Naive thymus-derived CD4-positive, alpha-beta T cell (primary cell): ENCODE results near the gene SPEM3. TPM values are rescaled to one million over a fixed set of nuclear protein-coding genes. Genes with fewer than 3 reads are reported as not detected.

ENCODE experiments used
- ATAC-seq: fragments of 150-1000 bp; cut with Tn5 transposase; 2 replicates; pipeline ENCODE4 v1.10.0; 2021; ENCODE audit warnings: mild to moderate bottlenecking, moderate library complexity
- CTCF ChIA-PET: fragments of 350-600 bp; sonication (Branson Sonifier 250); formaldehyde crosslinking; loops from one replicate; lab custom pipeline; 2021; ENCODE audit warnings: antibody characterized with exemption; lab: Charles Lee
- POLR2A ChIA-PET: fragments of 350-600 bp; sonication (Branson Sonifier 250); formaldehyde crosslinking; loops from one replicate; lab custom pipeline; 2021; ENCODE audit warnings: antibody characterized with exemption, inconsistent platforms; lab: Charles Lee
- DNase-seq, 9 donors: peaks; one replicate each; pipeline versions ENCODE4 v3.0.0 to v3.0.0-alpha.2; 2020 to 2022; ENCODE audit warnings: mixed read lengths in 1 of 9
- H3K27ac ChIP-seq: one replicate; pipeline ENCODE4 v1.7.0; 2013; ENCODE audit warnings: mild to moderate bottlenecking, low read depth, low read length, moderate library complexity
- H3K27me3 ChIP-seq, 2 donors: one replicate each; pipeline ENCODE4 v1.7.0; 2013; ENCODE audit warnings: low read length in 2 of 2, mild to moderate bottlenecking in 2 of 2, moderate library complexity in 2 of 2; ENCODE audit not compliant: control insufficient read depth in 2 of 2, insufficient read depth in 2 of 2
- H3K36me3 ChIP-seq, 3 experiments: 1 replicate in 2 of 3; 2 replicates in 1 of 3; pipeline ENCODE4 v1.7.0; 2013; ENCODE audit warnings: low read length in 3 of 3, mild to moderate bottlenecking in 3 of 3, moderate library complexity in 1 of 3; ENCODE audit not compliant: insufficient read depth in 3 of 3, control insufficient read depth in 2 of 3
- H3K4me1 ChIP-seq, 2 donors: one replicate each; pipeline ENCODE4 v1.7.0; 2013; ENCODE audit warnings: low read length in 2 of 2, mild to moderate bottlenecking in 2 of 2, moderate library complexity in 1 of 2; ENCODE audit not compliant: control insufficient read depth in 2 of 2, insufficient read depth in 2 of 2
- H3K4me3 ChIP-seq: 2 replicates; pipeline ENCODE4 v1.7.0; 2013; ENCODE audit warnings: mild to moderate bottlenecking, low read length
- H3K9me3 ChIP-seq, 3 experiments: 1 replicate in 2 of 3; 2 replicates in 1 of 3; pipeline ENCODE4 v1.7.0; 2013; ENCODE audit warnings: low read length in 3 of 3; ENCODE audit not compliant: control insufficient read depth in 2 of 3
- H3K27ac Mint-ChIP-seq, 9 donors: one replicate each; pipeline ENCODE4 v1.8.0; 2020 to 2022; ENCODE audit warnings: mixed read lengths in 9 of 9, mild to moderate bottlenecking in 8 of 9, moderate library complexity in 5 of 9, inconsistent platforms in 2 of 9
- H3K27me3 Mint-ChIP-seq, 5 donors: one replicate each; pipeline ENCODE4 v1.8.0; 2021 to 2022; ENCODE audit warnings: mixed read lengths in 5 of 5, mild to moderate bottlenecking in 1 of 5
- H3K36me3 Mint-ChIP-seq, 5 donors: one replicate each; pipeline ENCODE4 v1.8.0; 2020 to 2022; ENCODE audit warnings: mixed read lengths in 5 of 5, mild to moderate bottlenecking in 3 of 5, inconsistent platforms in 1 of 5
- H3K4me1 Mint-ChIP-seq, 7 donors: one replicate each; pipeline ENCODE4 v1.8.0; 2020 to 2022; ENCODE audit warnings: mixed read lengths in 7 of 7, mild to moderate bottlenecking in 3 of 7, inconsistent platforms in 1 of 7
- H3K4me3 Mint-ChIP-seq, 10 donors: one replicate each; pipeline ENCODE4 v1.8.0; 2020 to 2022; ENCODE audit warnings: mild to moderate bottlenecking in 10 of 10, mixed read lengths in 10 of 10, moderate library complexity in 6 of 10, inconsistent platforms in 2 of 10
- H3K9me3 Mint-ChIP-seq, 11 donors: one replicate each; pipeline ENCODE4 v1.8.0; 2020 to 2022; ENCODE audit warnings: mixed read lengths in 11 of 11, mild to moderate bottlenecking in 4 of 11, inconsistent platforms in 1 of 11, moderate library complexity in 1 of 11
- intact Hi-C, 2 donors: fragments of 100-400 bp; cut with micrococcal nuclease; formaldehyde crosslinking; loops; one replicate each; pipeline ENCODE4 v1.15.1; 2023
- polyA plus RNA-seq, 2 donors: library from polyadenylated mRNA; unstranded; fragments of 300-500 nt; fragmentation: Illumina TruSeq; gene quantifications; one replicate each; pipeline ENCODE4 v1.2.3, GENCODE V29; 2021
- total RNA-seq, 6 experiments: library from RNA in 5 of 6; stranded (reverse) in 5 of 6; gene quantifications; 1 replicate in 5 of 6; 2 replicates in 1 of 6; pipeline ENCODE4 v1.2.3 and lab custom pipeline; 2021 to 2026

Gene SPEM3
- total and polyA plus RNA-seq, 7 experiments from 2014 or later: not detected

- H3K9me3 ChIP-seq: no peaks in the 10 kb centered on the region
- H3K4me3 ChIP-seq: peak overlapping the region; percentile 82
- intact Hi-C loops: loop anchor here in 1 of 2 donors (5.0 kb wide), 2 partner anchors 46 to 229 kb away; partner anchors contain the start of genes ACAP1 and FXR2
- Mint-ChIP-seq H3K4me3 (peak overlapping the region; percentile 23 to 89 (median 80)), H3K36me3 (peaks cover 0 to 10% (median 0%) of the 10 kb centered on the region in 5 donors), H3K4me1 (peaks cover 10 to 23% (median 15%) of the 10 kb centered on the region in 7 donors), H3K9me3 (peaks cover 0 to 7% (median 0%) of the 10 kb centered on the region in 11 donors), H3K27me3 (peaks cover 28 to 39% (median 34%) of the 10 kb centered on the region in 5 donors), H3K27ac (peak overlapping the region in 5 of 9 donors; percentile 14 to 91 (median 36))
- CTCF ChIA-PET: interaction anchor here (0.9 to 2.0 kb wide), 4 partner anchors 11 to 130 kb away, joined by 3 to 6 read pairs (median 4); partner anchors contain the start of genes NLGN2 and PLSCR3
- peaks cover 10 to 13% of the 10 kb centered on the region in 2 donors for H3K4me1 ChIP-seq
- ATAC-seq: no peak
- peaks cover 0 to 19% (median 0%) of the 10 kb centered on the region in 3 experiments for H3K36me3 ChIP-seq
- H3K27me3 ChIP-seq: peaks cover 0 to 11% of the 10 kb centered on the region in 2 donors
- DNase-seq: no peak
- peak overlapping the region; percentile 94 for H3K27ac ChIP-seq
- POLR2A ChIA-PET: interaction anchor here (0.7 to 2.9 kb wide), 17 partner anchors 9 to 304 kb away, joined by 3 to 21 read pairs (median 5); partner anchors contain the start of genes CHRNB1, DLG4, GPS2 and NEURL4
Measured at GRCh38 chr17:7383371-7383741, 45.3 kb upstream of the SPEM3 start.

- DNase-seq (peak; percentile 74 to 88 (median 86)), ATAC-seq (peak; percentile 98)
- Mint-ChIP-seq H3K4me3 (peak overlapping the region; percentile 74 to 89 (median 82)), H3K27me3 (peaks cover 27 to 37% (median 33%) of the 10 kb centered on the region in 5 donors), H3K27ac (peak overlapping the region; percentile 73 to 96 (median 94)), H3K9me3 (peaks cover 0 to 7% (median 0%) of the 10 kb centered on the region in 11 donors), H3K4me1 (peaks cover 10 to 23% (median 15%) of the 10 kb centered on the region in 7 donors), H3K36me3 (peaks cover 0 to 9% (median under 1%) of the 10 kb centered on the region in 5 donors)
- H3K27me3 ChIP-seq: peaks cover 0 to 11% of the 10 kb centered on the region in 2 donors
- CTCF ChIA-PET: interaction anchor here (0.7 to 2.0 kb wide), 9 partner anchors 10 to 205 kb away, joined by 3 to 6 read pairs (median 4); partner anchors contain the start of genes NLGN2, PLSCR3 and TMEM256
- intact Hi-C loops: loop anchor here (1.0 to 5.0 kb wide), 9 partner anchors 10 to 228 kb away; partner anchors contain the start of genes PLSCR3 (in 2 of the 2), TMEM256 (in 2 of the 2), ACAP1 (in 1 of the 2) and FXR2 (in 1 of the 2)
- H3K27ac ChIP-seq: peak overlapping the region; percentile 94
- peaks cover 0 to 25% (median 0%) of the 10 kb centered on the region in 3 experiments for H3K36me3 ChIP-seq
- H3K4me3 ChIP-seq: peak overlapping the region; percentile 82
- H3K4me1 ChIP-seq: peaks cover 10 to 13% of the 10 kb centered on the region in 2 donors
- POLR2A ChIA-PET: interaction anchor here (0.6 to 2.9 kb wide), 31 partner anchors 9 to 304 kb away, joined by 3 to 21 read pairs (median 4); partner anchors contain the start of genes CD68, CHRNB1, DLG4 and GPS2
- H3K9me3 ChIP-seq: no peaks in the 10 kb centered on the region
Measured at GRCh38 chr17:7383742-7384488, 44.7 kb upstream of the SPEM3 start.

- Mint-ChIP-seq H3K36me3 (peaks cover 0 to 7% (median 4%) of the 10 kb centered on the region in 5 donors), H3K27ac (peak overlapping the region; percentile 73 to 96 (median 94)), H3K27me3 (peaks cover 20 to 31% (median 26%) of the 10 kb centered on the region in 5 donors), H3K4me1 (peaks cover 10 to 23% (median 15%) of the 10 kb centered on the region in 7 donors), H3K9me3 (peaks cover 0 to 1% (median 0%) of the 10 kb centered on the region in 11 donors), H3K4me3 (peak overlapping the region; percentile 74 to 89 (median 82))
- H3K27ac ChIP-seq: peak overlapping the region; percentile 94
- H3K4me1 ChIP-seq: peaks cover 10 to 13% of the 10 kb centered on the region in 2 donors
- no peaks in the 10 kb centered on the region for H3K9me3 ChIP-seq
- H3K36me3 ChIP-seq: peaks cover 0 to 31% (median 5%) of the 10 kb centered on the region in 3 experiments
- intact Hi-C loops: loop anchor here (1.0 to 5.0 kb wide), 9 partner anchors 10 to 228 kb away; partner anchors contain the start of genes PLSCR3 (in 2 of the 2), TMEM256 (in 2 of the 2), ACAP1 (in 1 of the 2) and FXR2 (in 1 of the 2)
- POLR2A ChIA-PET: interaction anchor here (0.6 to 2.9 kb wide), 27 partner anchors 8 to 302 kb away, joined by 3 to 21 read pairs (median 5); partner anchors contain the start of genes CD68, CHRNB1, GPS2 and NEURL4
- DNase-seq (peak in 1 of 9 donors; percentile 19), ATAC-seq (no peak)
- H3K27me3 ChIP-seq: peaks cover 0 to 9% of the 10 kb centered on the region in 2 donors
- CTCF ChIA-PET: interaction anchor here (0.7 to 2.0 kb wide), 7 partner anchors 10 to 204 kb away, joined by 3 to 6 read pairs (median 4); partner anchors contain the start of genes PLSCR3 and TMEM256
- H3K4me3 ChIP-seq: peak overlapping the region; percentile 82
Measured at GRCh38 chr17:7384489-7385081, 44.1 kb upstream of the SPEM3 start.

GRCh38 chr17:7388856-7389255 lies 39.8 kb upstream of the SPEM3 start:
- no peaks in the 10 kb centered on the region for H3K9me3 Mint-ChIP-seq
- H3K27me3 Mint-ChIP-seq: no peaks in the 10 kb centered on the region
- no peaks in the 10 kb centered on the region for H3K9me3 ChIP-seq
- H3K27me3 ChIP-seq: no peaks in the 10 kb centered on the region
- H3K4me1 Mint-ChIP-seq: peaks cover 24 to 44% (median 30%) of the 10 kb centered on the region in 7 donors
- ChIA-PET CTCF (interaction anchor here (0.7 to 1.0 kb wide), 3 partner anchors 32 to 196 kb away, joined by 3 read pairs; no protein-coding TSS in a partner anchor), POLR2A (interaction anchor here (0.7 to 2.2 kb wide), 6 partner anchors 9 to 239 kb away, joined by 3 to 7 read pairs (median 4); partner anchors contain the start of genes ACAP1, POLR2A and SAT2)
- DNase-seq (no peak), ATAC-seq (no peak)
- peak overlapping the region; percentile 17 for H3K27ac ChIP-seq
- intact Hi-C loops: no loop called here
- H3K36me3 Mint-ChIP-seq: peaks cover 0 to 25% (median 18%) of the 10 kb centered on the region in 5 donors
- H3K4me3 Mint-ChIP-seq: no peak overlapping the region
- H3K4me3 ChIP-seq: no peak overlapping the region
- peaks cover 8 to 64% (median 16%) of the 10 kb centered on the region in 3 experiments for H3K36me3 ChIP-seq
- H3K27ac Mint-ChIP-seq: peak overlapping the region in 2 of 9 donors; percentile 51 to 75
- H3K4me1 ChIP-seq: peaks cover 13 to 32% of the 10 kb centered on the region in 2 donors

GRCh38 chr17:7389924-7390910 lies 38.4 kb upstream of the SPEM3 start:
- H3K9me3 ChIP-seq: no peaks in the 10 kb centered on the region
- H3K9me3 Mint-ChIP-seq: no peaks in the 10 kb centered on the region
- POLR2A ChIA-PET: interaction anchor here (0.6 to 5.9 kb wide), 6 partner anchors 13 to 510 kb away, joined by 3 to 38 read pairs (median 5); partner anchors contain the start of genes ACAP1, DVL2, POLR2A and TMEM256
- H3K4me1 ChIP-seq: peaks cover 7 to 25% of the 10 kb centered on the region in 2 donors
- no peaks in the 10 kb centered on the region for H3K27me3 Mint-ChIP-seq
- peak overlapping the region in 3 of 9 donors; percentile 18 to 73 (median 72) for H3K27ac Mint-ChIP-seq
- peaks cover 0 to 25% (median 19%) of the 10 kb centered on the region in 5 donors for H3K36me3 Mint-ChIP-seq
- H3K36me3 ChIP-seq: peaks cover 8 to 64% (median 16%) of the 10 kb centered on the region in 3 experiments
- intact Hi-C loops: loop anchor here in 1 of 2 donors (5.0 kb wide), 1 partner anchor 67 kb away; no protein-coding TSS in a partner anchor
- H3K4me1 Mint-ChIP-seq: peaks cover 24 to 43% (median 28%) of the 10 kb centered on the region in 7 donors
- H3K27ac ChIP-seq: peak overlapping the region; percentile 12
- no peak overlapping the region for H3K4me3 ChIP-seq
- H3K4me3 Mint-ChIP-seq: peak overlapping the region in 1 of 10 donors; percentile 3
- DNase-seq (no peak), ATAC-seq (no peak)
- CTCF ChIA-PET: no interaction called here
- H3K27me3 ChIP-seq: no peaks in the 10 kb centered on the region
